Peyer's patch (tissue), 4 donors: ENCODE measurements around the gene RGL1.

ENCODE experiments used
- POLR2A ChIP-seq, 2 donors: fragments of 450-650 bp; IDR thresholded peaks; one replicate each; pipeline ENCODE4 v1.5.1; 2017; ENCODE audit warnings: antibody characterized with exemption in 2 of 2, mild to moderate bottlenecking in 2 of 2, moderate library complexity in 2 of 2
- TF ChIP-seq, protein P1 (sequence below), 6 experiments: fragments of 450-650 bp in 4 of 6; fragments of 200-600 bp in 2 of 6; sonication (generic) in 1 of 6; IDR thresholded peaks; one replicate each; pipeline ENCODE4 v1.5.1; 2017 to 2019; ENCODE audit warnings: antibody characterized with exemption in 6 of 6, mild to moderate bottlenecking in 3 of 6, moderate library complexity in 1 of 6

DNA sequence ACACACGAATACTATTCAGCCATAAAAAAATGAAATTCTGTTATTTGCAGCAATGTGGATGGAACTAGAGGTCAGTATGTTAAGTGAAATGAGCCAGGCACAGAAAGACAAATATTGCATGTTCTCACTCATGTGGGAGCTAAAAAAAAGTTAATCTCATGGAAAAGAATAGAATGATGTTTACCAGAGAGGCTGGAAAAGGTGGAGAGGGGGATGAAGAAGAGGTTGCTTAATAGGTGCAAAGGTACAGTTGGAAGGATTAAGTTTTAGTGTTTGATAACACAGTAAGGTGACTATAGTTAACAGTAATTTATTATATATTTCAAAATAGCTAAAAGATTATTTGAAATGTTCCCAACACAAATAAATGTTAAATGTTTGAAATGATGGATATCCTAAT is 10.8 kb upstream of the RGL1 start:
- TF ChIP-seq, protein P1, sequence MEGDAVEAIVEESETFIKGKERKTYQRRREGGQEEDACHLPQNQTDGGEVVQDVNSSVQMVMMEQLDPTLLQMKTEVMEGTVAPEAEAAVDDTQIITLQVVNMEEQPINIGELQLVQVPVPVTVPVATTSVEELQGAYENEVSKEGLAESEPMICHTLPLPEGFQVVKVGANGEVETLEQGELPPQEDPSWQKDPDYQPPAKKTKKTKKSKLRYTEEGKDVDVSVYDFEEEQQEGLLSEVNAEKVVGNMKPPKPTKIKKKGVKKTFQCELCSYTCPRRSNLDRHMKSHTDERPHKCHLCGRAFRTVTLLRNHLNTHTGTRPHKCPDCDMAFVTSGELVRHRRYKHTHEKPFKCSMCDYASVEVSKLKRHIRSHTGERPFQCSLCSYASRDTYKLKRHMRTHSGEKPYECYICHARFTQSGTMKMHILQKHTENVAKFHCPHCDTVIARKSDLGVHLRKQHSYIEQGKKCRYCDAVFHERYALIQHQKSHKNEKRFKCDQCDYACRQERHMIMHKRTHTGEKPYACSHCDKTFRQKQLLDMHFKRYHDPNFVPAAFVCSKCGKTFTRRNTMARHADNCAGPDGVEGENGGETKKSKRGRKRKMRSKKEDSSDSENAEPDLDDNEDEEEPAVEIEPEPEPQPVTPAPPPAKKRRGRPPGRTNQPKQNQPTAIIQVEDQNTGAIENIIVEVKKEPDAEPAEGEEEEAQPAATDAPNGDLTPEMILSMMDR (IDR thresholded peaks at IDR 0.05), result no peak
- no peak for TF ChIP-seq POLR2A (IDR thresholded peaks at IDR 0.05)
